ENCODE measurements around the gene POLR1C.
A peak's percentile ranks its signal among the peaks of the same experiment; 100 is the strongest.

POLR1C gene

DNA sequence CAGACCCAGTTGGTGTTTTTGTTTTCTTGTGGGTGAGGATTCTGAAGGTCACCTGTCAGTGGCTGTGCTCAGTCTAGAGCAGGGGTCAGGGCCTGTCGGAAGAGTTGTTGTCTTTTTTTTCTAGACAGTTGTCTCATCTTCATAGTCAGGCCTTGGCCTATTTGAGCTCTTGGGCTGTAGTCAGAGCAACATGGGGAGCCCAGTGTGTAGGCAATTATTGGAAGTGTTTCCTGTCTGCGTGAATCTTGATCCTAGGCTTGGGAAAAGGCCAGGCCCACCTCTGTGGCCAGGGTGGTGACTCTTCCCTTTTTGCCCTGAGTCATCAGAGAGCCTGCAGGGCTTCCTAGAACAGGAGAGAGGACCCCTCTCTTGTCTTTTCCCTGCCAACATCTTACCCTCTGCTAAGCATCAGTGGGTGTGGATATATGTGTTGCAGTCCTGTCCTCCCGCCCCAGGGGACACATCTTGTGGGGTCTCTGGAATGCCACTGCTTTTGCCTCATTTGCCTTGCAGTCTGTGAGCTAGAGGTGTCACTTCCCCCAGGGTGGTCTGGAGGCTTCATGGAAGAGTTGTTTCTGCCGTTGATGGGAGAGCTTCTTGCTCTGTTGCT, 28.1 kb upstream of the POLR1C start:
- DNase-seq (ENCODE audit: extremely low read depth, low read depth) = no peak
- TF ChIP-seq, protein P1, sequence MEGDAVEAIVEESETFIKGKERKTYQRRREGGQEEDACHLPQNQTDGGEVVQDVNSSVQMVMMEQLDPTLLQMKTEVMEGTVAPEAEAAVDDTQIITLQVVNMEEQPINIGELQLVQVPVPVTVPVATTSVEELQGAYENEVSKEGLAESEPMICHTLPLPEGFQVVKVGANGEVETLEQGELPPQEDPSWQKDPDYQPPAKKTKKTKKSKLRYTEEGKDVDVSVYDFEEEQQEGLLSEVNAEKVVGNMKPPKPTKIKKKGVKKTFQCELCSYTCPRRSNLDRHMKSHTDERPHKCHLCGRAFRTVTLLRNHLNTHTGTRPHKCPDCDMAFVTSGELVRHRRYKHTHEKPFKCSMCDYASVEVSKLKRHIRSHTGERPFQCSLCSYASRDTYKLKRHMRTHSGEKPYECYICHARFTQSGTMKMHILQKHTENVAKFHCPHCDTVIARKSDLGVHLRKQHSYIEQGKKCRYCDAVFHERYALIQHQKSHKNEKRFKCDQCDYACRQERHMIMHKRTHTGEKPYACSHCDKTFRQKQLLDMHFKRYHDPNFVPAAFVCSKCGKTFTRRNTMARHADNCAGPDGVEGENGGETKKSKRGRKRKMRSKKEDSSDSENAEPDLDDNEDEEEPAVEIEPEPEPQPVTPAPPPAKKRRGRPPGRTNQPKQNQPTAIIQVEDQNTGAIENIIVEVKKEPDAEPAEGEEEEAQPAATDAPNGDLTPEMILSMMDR (IDR thresholded peaks at IDR 0.05; ENCODE audit: low read depth, low read length) = no peak

GRCh38 chr6:43489277-43490072, 27.4 kb upstream of the POLR1C start:
- TF ChIP-seq, protein P1 (IDR thresholded peaks at IDR 0.05; ENCODE audit: low read depth, low read length) = no peak
- DNase-seq (ENCODE audit: extremely low read depth, low read depth) = no peak

GRCh38 chr6:43490523-43490939, 26.4 kb upstream of the POLR1C start:
- TF ChIP-seq, protein P1 (IDR thresholded peaks at IDR 0.05; ENCODE audit: low read depth, low read length) = no peak
- DNase-seq (ENCODE audit: extremely low read depth, low read depth) = no peak

- peak; percentile 49 for DNase-seq (ENCODE audit: extremely low read depth, low read depth)
Observed at GRCh38 chr6:43491750-43492661, 24.9 kb upstream of the POLR1C start.

DNA sequence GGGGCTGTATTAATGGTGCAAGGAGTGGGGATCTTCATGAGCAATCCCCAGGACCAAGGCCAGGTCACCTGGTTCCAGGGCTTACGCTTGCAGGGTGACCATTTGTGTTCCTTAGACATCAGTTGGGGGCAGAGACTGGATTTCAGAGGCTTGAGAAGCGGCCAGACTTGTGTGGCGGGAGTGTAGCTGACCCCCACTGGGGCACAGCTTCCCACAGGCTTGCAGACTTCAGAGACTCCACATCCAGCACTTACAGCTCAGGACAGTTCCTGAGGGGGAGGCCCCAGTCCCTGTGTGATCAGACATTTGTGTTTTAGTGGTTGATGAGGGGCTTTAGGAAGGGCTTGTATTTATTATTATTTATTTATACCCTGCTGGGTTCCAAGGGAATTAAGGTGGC, 24.2 kb upstream of the POLR1C start:
- no peak for DNase-seq (ENCODE audit: extremely low read depth, low read depth)
- TF ChIP-seq, protein P1 (IDR thresholded peaks at IDR 0.05; ENCODE audit: low read depth, low read length) = no peak

More at GRCh38 chr6:43491750-43492661, 24.9 kb upstream of the POLR1C start:
- TF ChIP-seq, protein P1 (IDR thresholded peaks at IDR 0.05; ENCODE audit: low read depth, low read length) = no peak

DNA sequence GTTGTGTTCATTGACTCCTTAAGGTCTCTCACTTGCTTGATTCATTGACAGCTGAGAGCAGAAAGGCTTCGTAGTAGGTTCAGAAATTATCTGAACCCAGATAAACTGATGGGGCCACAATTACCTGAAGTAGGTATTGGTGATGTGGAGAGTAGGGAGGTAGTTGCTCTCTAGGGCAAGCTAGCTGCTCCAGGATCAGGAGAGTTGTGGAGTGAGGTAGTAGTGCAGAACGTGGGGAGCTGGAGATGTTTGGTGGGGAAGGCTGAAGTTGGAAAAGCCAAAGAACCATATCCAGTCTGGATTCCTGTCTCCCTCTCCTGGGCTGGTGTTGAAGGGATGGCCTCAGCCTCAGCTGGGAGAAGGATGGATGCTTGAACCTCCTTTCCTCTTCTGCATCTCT, 23.7 kb upstream of the POLR1C start:
- DNase-seq (ENCODE audit: extremely low read depth, low read depth) = no peak
- TF ChIP-seq, protein P1 (IDR thresholded peaks at IDR 0.05; ENCODE audit: low read depth, low read length) = no peak
